Measurements from ENCODE around the gene USF2. TPM values are rescaled to one million over a fixed set of nuclear protein-coding genes. Genes with fewer than 3 reads are reported as not detected.

The USF2 gene
- total and polyA plus RNA-seq, 2 of the 8 experiments (the other 6 are each of a cell fraction or from before 2014, with no cell fraction given), result 74.1 to 109 TPM

DNA sequence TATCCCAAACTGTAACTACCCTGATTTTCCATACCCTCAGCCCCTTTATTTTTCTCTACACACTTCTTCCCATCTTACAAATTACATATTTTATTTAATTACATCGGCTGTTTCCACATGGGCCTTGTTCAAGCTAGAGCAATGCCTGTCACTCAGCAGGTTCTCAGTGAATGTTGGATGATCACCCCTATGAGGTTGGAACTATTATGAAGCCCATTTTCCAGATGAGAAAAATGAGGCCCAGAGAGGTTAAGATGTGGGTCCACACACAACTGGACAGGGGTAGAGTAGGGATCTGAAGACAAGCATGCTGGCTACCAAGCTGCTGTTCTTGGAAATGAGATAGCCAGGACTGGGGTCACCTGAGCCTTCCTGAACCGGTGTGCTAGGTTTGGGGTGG, 33.2 kb downstream of the USF2 start:
- Histone ChIP-seq H2BK20ac (ENCODE audit: low read length) (no peak overlapping the region), H4K20me1 (replicated peaks in 1 of 2; ENCODE audit: control insufficient read depth in 1 of 2, insufficient read depth in 2 of 2, low read length in 2 of 2) (peaks cover 0 to 21% of the 10 kb centered on the region in 2 experiments), H3K4me1 (replicated peaks in 1 of 4; ENCODE audit: control insufficient read depth in 3 of 4, insufficient read depth in 4 of 4, low read length in 3 of 4) (0 out of 7 replicates have a peak, but pooled peaks cover 0 to 2% (median 0%) of the 10 kb centered on the region in 4 experiments), H3K27ac (ENCODE audit: low read depth, low read length) (no peak overlapping the region), H3K4me3 (ENCODE audit: extremely low read depth in 1 of 4, insufficient read depth in 2 of 4, low read depth in 3 of 4, low read length in 4 of 4) (no peak overlapping the region), H3K36me3 (ENCODE audit: control insufficient read depth in 2 of 4, insufficient read depth in 4 of 4, low read length in 3 of 4) (no peaks in the 10 kb centered on the region; a peak in 1 of 8 replicates), H2AK5ac (ENCODE audit: low read depth, low read length) (no peak overlapping the region), H3K4ac (replicated peaks; ENCODE audit: insufficient read length, low read depth, low read length) (no peak overlapping the region), H3K4me2 (ENCODE audit: insufficient read depth in 1 of 2, low read depth in 2 of 2, low read length in 2 of 2) (no peak overlapping the region), H3K9ac (replicated peaks in 1 of 4; ENCODE audit: extremely low read depth in 1 of 4, low read depth in 3 of 4, low read length in 3 of 4) (no peak overlapping the region), H4K91ac (replicated peaks; ENCODE audit: insufficient read length, low read length) (no peak overlapping the region), H3K56ac (replicated peaks; ENCODE audit: insufficient read length, low read depth, low read length) (no peak overlapping the region), H3K14ac (ENCODE audit: insufficient read length) (no peak overlapping the region), H2BK15ac (ENCODE audit: low read length) (no peak overlapping the region), H3K23ac (ENCODE audit: insufficient read length) (no peak overlapping the region), H2BK12ac (ENCODE audit: low read depth, low read length) (no peak overlapping the region), H3K18ac (ENCODE audit: extremely low read depth, low read length) (no peak overlapping the region), H3K27me3 (replicated peaks in 1 of 4; ENCODE audit: control insufficient read depth in 3 of 4, extremely low read depth in 1 of 4, insufficient read depth in 3 of 4, low read length in 3 of 4) (peaks cover 0 to 12% (median 2%) of the 10 kb centered on the region in 4 experiments; a peak in 1 of 7 replicates), H2AFZ (ENCODE audit: low read length) (no peak overlapping the region), H3K23me2 (ENCODE audit: low read depth, low read length) (peaks cover 19% of the 10 kb centered on the region; the same call in 1 of the 2 replicates), H2BK120ac (replicated peaks; ENCODE audit: low read depth, low read length) (no peak overlapping the region), H4K5ac (ENCODE audit: insufficient read length, low read depth, low read length) (no peak overlapping the region), H3K79me1 (ENCODE audit: low read depth, low read length) (peaks cover 3% of the 10 kb centered on the region; the same call in 1 of the 2 replicates), H3K79me2 (ENCODE audit: control insufficient read depth in 1 of 2, insufficient read depth in 2 of 2, low read length in 2 of 2) (no peaks in the 10 kb centered on the region), H2BK5ac (ENCODE audit: low read depth, low read length) (no peak overlapping the region), H4K8ac (ENCODE audit: extremely low read depth, insufficient read depth, low read length) (no peak overlapping the region), H3K9me3 (ENCODE audit: insufficient read depth in 2 of 2, low read depth in 1 of 2, low read length in 1 of 2) (no peaks in the 10 kb centered on the region; a peak in 1 of 4 replicates)
- no peak for TF ChIP-seq HDAC6 (IDR thresholded peaks at IDR 0.05; ENCODE audit: low read depth, low read length)
- TF ChIP-seq RNF2 (IDR thresholded peaks at IDR 0.05; ENCODE audit: borderline replicate concordance, low read depth, low read length, missing control alignments, poor library complexity, severe bottlenecking), result no peak
- no peak for TF ChIP-seq SRF (IDR thresholded peaks at IDR 0.05; ENCODE audit: low read depth, low read length)
- no peak for DNase-seq (ENCODE audit: low read depth in 1 of 2, low spot score in 2 of 2)
- 88 to 100% methylated on average over 1 to 2 of the region's 2 CpGs for WGBS, 2 experiments (ENCODE audit: extremely low coverage in 1 of 2, insufficient coverage in 1 of 2, insufficient read length in 1 of 2, insufficient replicate concordance in 2 of 2, low coverage in 1 of 2, low lambda C conversion rate in 2 of 2, missing lambda C conversion rate in 1 of 2)
- ChIA-PET POLR2A (ENCODE audit: partially characterized antibody) (interaction anchor here (1.4 kb wide), 1 partner anchor 21 kb away, joined by 3 read pairs; no protein-coding TSS in a partner anchor), CTCF (ENCODE audit: partially characterized antibody) (no interaction called here)
- no peak for FAIRE-seq

Measured in H1 (cell line).